Measurements from ENCODE around the gene DGKA.

DNA sequence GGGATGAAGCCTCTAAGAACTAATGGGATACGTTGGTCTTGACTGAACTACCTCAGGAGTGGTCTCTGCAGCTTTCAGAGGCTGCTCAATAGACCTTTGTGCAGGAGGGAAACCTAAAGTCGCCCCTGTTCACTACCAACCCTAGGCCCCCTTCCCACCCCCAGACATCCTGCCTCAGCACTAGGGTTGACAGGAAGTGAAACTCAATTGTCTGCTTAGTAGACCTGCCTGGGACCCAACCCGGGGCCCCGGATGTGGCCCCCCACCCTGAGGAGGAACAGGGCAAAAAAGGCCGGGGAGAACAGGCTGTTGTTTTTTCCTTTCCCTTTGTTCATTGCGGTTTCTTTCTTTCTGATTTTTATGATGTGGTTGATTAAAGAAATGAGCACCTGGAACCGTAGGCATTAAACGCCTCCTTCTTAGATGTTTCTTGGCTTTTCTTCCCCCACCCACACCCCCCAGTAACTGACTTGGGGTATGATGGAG is 1.6 kb upstream of the DGKA start:
- no peak for TF ChIP-seq EZH2 (IDR thresholded peaks at IDR 0.05; ENCODE audit: low read length, unreplicated experiment)
- TF ChIP-seq, protein P1, sequence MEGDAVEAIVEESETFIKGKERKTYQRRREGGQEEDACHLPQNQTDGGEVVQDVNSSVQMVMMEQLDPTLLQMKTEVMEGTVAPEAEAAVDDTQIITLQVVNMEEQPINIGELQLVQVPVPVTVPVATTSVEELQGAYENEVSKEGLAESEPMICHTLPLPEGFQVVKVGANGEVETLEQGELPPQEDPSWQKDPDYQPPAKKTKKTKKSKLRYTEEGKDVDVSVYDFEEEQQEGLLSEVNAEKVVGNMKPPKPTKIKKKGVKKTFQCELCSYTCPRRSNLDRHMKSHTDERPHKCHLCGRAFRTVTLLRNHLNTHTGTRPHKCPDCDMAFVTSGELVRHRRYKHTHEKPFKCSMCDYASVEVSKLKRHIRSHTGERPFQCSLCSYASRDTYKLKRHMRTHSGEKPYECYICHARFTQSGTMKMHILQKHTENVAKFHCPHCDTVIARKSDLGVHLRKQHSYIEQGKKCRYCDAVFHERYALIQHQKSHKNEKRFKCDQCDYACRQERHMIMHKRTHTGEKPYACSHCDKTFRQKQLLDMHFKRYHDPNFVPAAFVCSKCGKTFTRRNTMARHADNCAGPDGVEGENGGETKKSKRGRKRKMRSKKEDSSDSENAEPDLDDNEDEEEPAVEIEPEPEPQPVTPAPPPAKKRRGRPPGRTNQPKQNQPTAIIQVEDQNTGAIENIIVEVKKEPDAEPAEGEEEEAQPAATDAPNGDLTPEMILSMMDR (conservative IDR thresholded peaks at IDR 0.05; ENCODE audit: low read depth, low read length), result no peak

All from PC-3 (cell line).